Measurements from ENCODE around the gene LHX3. TPM values are rescaled to one million over a fixed set of nuclear protein-coding genes. Genes with fewer than 3 reads are reported as not detected.

Gene LHX3
- total RNA-seq, 2 donors from 2014 or later, result 0.16 TPM; not detected in 1

DNA sequence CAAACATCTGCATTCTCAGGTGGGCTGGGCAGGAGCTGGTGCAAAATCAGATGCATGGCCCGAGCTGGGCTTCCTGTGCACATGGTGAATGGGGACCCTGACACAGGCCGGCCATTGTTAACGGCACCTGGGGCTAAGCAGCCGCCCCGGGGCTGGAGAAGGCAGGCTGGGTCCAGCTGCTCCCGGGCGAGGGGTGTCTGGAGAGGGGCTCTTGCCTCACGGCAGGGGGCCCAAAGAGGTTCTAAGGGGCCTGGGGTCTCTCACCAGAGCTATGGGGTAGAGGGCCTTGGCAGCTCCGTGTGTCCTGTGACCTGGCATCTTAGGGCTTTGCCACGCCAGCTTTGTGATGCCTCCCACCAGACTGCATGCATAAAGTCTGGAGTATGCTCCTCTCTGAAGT lies 45.7 kb upstream of the LHX3 start:
- no peak overlapping the region for H3K27ac ChIP-seq
- peaks cover 0 to 7% of the 10 kb centered on the region in 2 donors for H3K4me1 ChIP-seq
- no peaks in the 10 kb centered on the region for H3K36me3 ChIP-seq
- H3K4me3 ChIP-seq, result no peak overlapping the region
- no peak for DNase-seq (ENCODE audit: low spot score)
- H3K27me3 ChIP-seq, result no peaks in the 10 kb centered on the region
- H3K9me3 ChIP-seq, result no peaks in the 10 kb centered on the region
- TF ChIP-seq, protein P1, sequence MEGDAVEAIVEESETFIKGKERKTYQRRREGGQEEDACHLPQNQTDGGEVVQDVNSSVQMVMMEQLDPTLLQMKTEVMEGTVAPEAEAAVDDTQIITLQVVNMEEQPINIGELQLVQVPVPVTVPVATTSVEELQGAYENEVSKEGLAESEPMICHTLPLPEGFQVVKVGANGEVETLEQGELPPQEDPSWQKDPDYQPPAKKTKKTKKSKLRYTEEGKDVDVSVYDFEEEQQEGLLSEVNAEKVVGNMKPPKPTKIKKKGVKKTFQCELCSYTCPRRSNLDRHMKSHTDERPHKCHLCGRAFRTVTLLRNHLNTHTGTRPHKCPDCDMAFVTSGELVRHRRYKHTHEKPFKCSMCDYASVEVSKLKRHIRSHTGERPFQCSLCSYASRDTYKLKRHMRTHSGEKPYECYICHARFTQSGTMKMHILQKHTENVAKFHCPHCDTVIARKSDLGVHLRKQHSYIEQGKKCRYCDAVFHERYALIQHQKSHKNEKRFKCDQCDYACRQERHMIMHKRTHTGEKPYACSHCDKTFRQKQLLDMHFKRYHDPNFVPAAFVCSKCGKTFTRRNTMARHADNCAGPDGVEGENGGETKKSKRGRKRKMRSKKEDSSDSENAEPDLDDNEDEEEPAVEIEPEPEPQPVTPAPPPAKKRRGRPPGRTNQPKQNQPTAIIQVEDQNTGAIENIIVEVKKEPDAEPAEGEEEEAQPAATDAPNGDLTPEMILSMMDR (IDR thresholded peaks at IDR 0.05), result no peak

GRCh38 chr9:136249877-136250559 lies 45.1 kb upstream of the LHX3 start:
- no peak for DNase-seq (ENCODE audit: low spot score)
- Histone ChIP-seq H3K4me3 (no peak overlapping the region), H3K36me3 (no peaks in the 10 kb centered on the region), H3K27ac (no peak overlapping the region), H3K27me3 (no peaks in the 10 kb centered on the region), H3K4me1 (peaks cover 0 to 6% of the 10 kb centered on the region in 2 donors), H3K9me3 (no peaks in the 10 kb centered on the region)
- TF ChIP-seq, protein P1 (IDR thresholded peaks at IDR 0.05), result no peak

- TF ChIP-seq, protein P1 (IDR thresholded peaks at IDR 0.05), result no peak
- peaks cover under 1 to 11% of the 10 kb centered on the region in 2 donors for H3K4me1 ChIP-seq
- H3K4me3 ChIP-seq, result no peak overlapping the region
- no peaks in the 10 kb centered on the region for H3K36me3 ChIP-seq
- no peak for DNase-seq (ENCODE audit: low spot score)
- H3K27me3 ChIP-seq, result no peaks in the 10 kb centered on the region
- H3K27ac ChIP-seq, result no peak overlapping the region
- H3K9me3 ChIP-seq, result no peaks in the 10 kb centered on the region
Measured at GRCh38 chr9:136248951-136249876, 44.3 kb upstream of the LHX3 start.

GRCh38 chr9:136247947-136248637 lies 43.2 kb upstream of the LHX3 start:
- no peaks in the 10 kb centered on the region for H3K9me3 ChIP-seq
- H3K27me3 ChIP-seq, result no peaks in the 10 kb centered on the region
- H3K36me3 ChIP-seq, result no peaks in the 10 kb centered on the region
- no peak overlapping the region for H3K27ac ChIP-seq
- peaks cover 4 to 18% of the 10 kb centered on the region in 2 donors for H3K4me1 ChIP-seq
- TF ChIP-seq, protein P1 (IDR thresholded peaks at IDR 0.05), result no peak
- no peak overlapping the region for H3K4me3 ChIP-seq
- no peak for DNase-seq (ENCODE audit: low spot score)

- TF ChIP-seq, protein P1 (IDR thresholded peaks at IDR 0.05), result no peak
- no peaks in the 10 kb centered on the region for H3K27me3 ChIP-seq
- no peaks in the 10 kb centered on the region for H3K9me3 ChIP-seq
- DNase-seq (ENCODE audit: low spot score), result no peak
- H3K4me1 ChIP-seq, result peaks cover 4 to 18% of the 10 kb centered on the region in 2 donors
- no peak overlapping the region for H3K4me3 ChIP-seq
- no peaks in the 10 kb centered on the region for H3K36me3 ChIP-seq
- no peak overlapping the region for H3K27ac ChIP-seq
Measured at GRCh38 chr9:136247551-136247916, 42.6 kb upstream of the LHX3 start.

All from right atrium auricular region (tissue), 2 donors.